GM19239 (cell line): ENCODE measurements around the gene TH.
"Not testable (repeated sequence)": the region's sequence is repeated elsewhere in the genome, so short reads cannot be mapped to it uniquely, and the experiment has no call there.

ENCODE experiments used
- DNase-seq: peaks from one replicate; pipeline ENCODE4 v3.0.0; 2011; ENCODE audit warnings: low spot score; ENCODE audit not compliant: insufficient read length
- FAIRE-seq: peaks from 2 replicates; lab custom pipeline; 2011; peaks lifted over from hg19 to GRCh38; lab: Jason Lieb, UNC

Gene TH

DNA sequence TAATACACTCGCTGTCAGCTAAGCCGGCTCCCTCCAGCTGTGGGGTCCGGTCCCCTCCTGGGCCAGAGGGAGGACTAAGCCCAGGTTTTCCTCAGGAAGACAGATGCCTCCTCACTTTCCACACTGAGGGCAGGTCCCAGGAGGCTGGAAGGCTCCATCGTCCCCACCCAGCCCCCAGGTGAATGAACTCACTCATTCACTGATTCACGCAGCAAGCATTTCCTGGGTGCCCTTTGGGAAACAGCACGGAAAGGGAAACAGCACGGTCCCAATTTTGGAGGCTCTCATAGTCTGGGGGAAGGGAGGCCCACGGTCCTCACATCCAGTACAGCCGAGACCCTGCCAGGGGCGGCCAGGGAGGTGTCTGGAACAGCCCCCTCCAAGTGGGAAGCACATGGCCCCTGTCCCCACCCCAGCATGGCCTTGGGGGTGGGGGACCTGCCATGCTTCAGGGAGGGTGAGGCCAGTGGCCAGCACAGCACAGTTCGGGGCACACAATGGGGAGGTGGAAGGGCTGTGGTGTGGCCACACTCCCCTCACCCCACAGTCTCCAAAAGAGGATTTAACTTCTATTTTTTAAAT is 9.3 kb upstream of the TH start:
- FAIRE-seq: no peak
- DNase-seq: no peak

DNA sequence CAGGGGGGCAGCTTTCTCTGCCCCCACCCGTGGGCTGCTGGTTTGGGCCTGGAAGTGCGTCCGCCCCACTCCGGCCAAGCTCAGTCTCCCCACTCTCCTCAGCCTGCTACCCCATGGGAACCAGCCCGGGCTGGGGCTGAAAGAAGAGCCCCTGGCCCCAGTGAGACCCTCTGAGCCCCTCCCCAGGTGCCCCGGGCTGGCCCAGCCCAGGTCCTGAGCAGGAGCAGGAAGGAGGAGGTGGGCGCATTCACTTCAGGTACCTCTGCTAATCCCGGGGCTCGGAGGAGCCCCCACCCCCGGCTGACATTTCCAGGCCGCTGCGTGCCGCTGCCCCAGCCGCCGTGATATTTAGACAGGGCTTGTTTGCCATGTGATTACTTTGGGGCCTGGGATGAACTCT is 8.7 kb upstream of the TH start:
- DNase-seq: no peak
- no peak for FAIRE-seq

DNA sequence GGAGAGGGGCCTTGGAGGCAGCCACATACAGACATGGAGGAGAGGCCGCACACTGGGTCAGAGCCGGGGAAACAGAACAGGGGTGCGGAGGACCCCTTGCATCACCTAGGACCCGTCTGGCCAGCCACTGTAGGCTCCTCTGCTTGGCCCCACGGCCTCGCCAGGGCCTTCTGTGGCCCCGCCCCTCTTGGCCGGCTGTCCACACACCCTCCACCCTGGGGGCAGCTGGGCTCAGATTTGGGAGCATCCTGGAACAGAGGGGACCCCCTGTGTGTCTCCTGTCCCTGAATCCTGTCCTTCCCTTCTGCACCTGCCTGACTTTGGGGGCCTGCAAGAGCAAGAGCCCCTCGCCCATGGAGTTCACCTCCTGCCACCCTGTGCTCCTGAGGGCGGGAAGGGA is 7.9 kb upstream of the TH start:
- no peak for FAIRE-seq
- DNase-seq: no peak

DNA sequence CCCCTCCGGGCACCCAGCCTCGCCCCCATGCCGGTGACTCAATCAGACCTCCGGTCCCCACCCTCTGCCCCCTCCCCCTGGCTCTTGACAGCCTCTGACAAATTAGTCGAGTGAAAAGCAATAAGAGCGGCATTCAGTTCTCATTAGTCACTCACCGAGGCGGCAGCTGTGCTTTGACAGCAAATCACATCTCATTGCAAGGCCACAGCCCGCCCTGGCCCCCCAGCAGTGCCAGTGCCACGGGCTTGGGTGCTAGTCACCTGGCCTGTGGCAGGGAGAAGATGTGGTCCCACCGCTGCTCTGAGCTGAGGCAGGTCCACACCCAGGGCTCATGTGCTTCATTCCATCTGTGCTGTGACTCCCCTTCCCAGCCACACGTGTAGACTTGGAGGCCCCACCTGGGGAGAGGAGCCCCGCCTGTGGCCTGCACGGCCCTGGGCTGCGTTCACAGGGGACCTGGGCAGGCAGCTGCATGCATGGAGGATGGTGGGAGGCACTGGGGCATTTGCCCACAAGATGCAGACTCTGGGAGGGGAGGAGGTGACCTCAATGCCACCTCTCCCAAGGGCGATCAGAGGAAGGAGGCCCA is 7.4 kb upstream of the TH start:
- DNase-seq: no peak
- FAIRE-seq: no peak

DNA sequence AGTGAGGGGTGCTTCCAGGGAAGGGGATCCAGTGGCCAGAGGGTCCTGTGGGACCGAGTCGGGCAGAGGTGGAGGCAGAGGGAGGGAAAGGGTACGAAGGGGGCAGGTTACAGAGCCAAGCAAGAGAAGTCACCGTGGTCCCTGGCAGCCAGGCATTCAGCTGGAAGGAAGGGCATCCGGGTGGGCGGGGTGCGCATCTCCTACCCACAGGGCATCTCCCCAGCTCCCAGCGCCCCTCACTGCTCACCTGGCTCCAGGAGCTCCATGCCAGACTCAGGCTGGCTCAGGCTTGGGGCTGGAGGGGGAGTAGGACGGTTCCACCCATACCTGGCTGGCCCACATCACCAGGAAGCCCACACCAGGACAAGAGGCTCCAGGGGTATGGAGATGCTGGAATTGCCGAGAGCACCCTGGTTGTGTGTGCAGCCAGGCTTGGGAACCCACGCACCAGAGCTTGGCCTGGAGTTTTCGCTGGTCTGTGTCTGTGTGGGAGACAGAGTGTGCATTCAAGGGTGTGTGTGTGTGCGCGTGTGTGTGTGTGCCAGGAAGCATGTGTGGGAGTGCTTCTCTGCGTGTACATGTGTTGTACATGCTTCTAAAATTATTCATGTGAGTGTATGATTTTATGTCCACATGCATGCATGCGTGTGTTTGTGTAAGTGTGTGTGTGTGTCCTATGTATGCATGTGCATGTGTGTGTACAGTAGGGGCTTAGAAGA is 6.6 kb upstream of the TH start:
- not testable (repeated sequence) for DNase-seq, FAIRE-seq

DNA sequence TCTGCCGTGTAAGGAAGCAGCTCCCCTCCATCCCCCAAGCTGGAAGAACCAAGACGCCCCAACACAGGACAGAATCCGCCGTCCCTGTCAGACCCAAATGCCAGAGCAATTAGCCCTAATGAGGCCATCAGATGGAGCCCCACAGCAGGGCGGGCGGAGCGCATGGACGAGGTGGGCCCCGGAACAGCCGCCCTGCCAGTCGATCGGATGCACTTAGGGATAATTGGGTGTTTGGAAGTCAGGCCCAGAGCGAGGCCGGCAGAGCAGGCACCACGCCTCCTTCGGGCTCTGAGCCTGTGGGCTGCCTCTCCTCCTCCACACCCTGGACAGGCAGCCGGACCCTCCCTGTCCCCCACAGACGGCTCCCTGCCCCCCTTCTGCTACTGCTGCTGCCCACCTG is 5.5 kb upstream of the TH start:
- DNase-seq: no peak
- no peak for FAIRE-seq

DNA sequence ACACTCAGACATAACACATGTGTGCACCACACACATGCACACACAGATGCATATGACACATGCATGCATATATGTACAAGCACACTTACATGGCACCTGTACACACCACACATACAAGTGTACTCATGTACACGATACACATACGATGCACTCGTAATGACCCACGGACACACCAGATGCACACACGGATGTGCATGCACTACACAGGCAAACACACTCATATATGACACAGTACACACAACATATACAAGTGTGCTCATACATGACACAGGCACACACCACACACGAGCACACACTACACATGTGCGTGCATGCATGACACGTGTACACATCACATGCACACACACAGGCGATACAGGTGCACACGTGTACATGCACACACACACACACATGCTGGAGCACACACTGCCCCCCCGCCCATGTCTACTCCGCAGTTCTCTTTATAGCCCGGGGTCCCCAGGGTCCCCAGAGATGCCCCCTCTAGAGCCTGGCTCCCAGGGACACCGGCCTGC is 4.8 kb upstream of the TH start:
- FAIRE-seq (no peak), DNase-seq (no peak)

DNA sequence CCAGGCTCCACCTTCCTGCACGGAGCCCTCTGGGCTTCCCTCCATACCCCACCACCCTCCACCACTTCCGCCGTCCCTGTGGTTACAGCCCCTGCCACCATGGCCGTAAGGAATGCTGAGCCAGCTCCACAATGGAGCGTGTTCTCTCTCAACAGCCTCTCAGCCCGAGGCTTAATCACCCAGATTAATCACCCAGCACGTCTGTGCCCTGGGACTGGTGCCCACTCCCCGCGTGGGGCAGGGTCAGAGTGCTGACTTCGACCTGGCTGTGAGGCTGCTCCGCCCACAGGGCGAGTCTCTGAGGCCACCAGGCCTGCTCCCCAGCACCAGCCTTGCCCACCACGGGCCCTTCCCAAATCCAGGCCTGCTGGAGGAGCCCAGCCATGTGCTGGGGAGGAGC is 4.0 kb upstream of the TH start:
- no peak for FAIRE-seq
- no peak for DNase-seq

DNA sequence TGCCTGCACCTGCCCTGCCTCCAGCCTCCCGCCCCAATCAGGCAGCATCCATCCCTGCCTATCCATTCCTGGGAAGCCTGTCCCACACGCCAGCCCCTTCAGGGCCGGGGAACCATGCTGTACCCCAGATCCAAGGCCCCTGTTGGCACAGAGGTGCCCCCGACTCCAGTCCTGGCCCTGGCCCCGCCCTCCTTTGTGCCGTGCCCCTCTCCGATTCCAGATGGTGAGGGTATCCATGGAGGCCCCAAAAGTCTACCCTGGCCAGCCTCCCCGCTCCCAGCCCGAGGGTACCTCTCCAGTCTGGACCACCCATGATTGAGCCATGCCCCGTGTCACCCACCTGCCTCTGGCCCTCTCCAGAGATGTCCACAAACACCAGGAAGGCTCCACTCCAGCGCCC is 2.7 kb upstream of the TH start:
- FAIRE-seq: no peak
- DNase-seq: no peak

DNA sequence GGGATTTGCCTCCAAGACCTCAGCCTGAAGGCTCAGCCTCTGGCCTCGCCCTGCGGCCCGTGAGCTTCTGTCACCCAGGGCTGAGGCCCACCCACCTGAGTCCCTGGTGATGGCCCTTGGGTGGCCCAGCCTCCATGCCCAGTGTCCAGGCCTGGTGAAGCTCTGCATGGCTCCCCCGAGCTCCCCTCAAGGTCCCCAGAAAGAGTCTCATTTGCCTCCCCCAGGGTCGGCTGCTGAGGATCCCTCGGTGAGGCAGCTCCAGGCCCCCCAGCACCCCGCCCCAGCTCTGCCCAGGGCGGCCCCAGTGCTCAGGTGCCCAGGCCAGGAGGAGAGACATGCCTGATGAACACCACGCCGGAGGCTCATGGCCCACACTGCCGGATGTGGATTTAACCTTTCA is 2.1 kb upstream of the TH start:
- FAIRE-seq (no peak), DNase-seq (no peak)

DNA sequence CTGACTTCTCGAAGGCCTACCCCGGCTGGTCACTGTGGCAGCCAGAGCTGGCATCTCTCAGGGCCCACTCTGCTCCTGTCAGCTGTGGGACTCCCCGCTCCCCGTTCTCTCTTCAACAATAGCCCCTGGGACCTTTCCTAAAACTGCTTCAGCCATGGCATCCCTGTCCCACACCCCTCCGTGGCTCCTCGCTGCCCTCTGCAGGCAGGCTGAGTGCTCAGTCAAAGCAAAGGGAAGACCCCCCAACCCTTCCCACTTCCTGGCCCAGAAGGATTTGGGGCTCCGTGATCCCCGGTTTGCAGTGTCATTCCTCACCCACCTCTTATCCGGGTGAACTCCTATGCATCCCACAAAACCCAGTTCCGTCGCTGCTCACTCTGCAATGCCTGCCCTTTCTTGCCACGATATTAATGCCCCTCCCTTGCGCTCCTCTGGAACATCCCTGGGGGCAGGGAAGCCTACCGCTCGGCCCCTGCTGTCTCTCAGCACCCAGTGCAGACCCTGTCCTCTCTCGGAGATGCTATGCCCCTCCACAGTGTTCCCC is 1.6 kb upstream of the TH start:
- no peak for FAIRE-seq
- no peak for DNase-seq

DNA sequence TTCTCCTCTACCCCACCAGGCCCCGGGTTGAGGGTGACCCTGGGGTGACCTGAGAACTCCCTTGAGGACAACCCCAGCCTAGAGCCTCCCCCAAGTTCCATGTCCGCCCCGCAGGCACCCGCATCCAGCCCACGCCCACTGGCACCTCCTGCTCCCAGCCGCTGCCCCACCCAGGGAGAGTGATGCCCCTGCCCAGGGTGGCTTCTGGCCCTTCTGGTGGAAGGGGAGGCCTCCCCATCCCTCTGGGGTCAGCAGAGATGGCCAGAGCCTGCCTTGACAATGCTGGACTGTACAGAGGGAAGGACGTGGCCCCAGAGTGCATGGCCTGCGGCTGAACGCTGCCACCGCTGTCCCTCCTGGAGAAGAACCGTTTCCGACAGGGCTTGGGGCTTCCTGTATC is 1.1 kb upstream of the TH start:
- FAIRE-seq: no peak
- no peak for DNase-seq

DNA sequence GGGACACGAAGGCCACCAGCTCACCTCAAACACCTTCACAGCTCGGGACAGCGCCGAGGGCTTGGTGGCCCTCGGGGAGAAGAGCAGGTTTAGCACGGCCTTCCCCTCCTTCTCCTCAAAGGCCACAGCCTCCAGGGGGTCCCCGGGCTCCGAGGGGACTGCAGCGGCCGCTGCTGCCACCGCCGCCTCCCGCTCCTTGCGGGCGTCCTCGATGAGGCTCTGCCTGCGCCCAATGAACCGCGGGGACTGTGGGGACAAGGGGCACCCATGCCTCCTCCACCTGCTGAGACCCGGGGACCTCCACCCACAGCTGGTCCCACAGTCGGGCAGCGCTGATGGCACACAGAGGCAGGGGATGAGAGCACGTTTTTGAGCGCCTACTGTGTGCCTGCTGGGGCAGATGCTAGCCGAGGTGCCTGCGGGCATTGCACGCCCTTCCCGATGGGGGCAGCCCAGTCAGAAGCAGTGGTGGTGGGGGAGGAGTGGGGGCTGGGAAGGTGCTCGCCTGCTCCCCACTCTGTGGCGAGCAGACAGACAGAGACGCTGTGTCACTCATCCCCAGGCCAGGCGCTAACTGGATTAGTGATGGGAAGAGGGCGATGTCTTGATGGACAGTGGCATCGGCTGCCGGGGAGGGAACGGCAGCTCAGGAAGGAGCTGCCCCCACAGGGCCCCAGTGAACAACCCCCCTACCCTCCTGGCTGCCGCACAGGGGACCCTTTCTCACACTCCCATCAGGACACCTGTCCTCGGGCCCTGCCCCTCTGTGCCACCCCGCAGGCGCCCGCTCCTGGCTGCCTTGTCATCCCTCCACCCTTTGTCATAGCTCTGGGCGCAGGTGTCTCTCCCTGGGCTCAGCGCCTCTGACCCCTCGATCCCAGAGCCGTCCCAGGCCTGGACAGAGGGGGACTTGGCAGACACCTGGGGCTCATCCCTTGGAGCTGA is 1.7 kb downstream of the TH start:
- DNase-seq (no peak), FAIRE-seq (no peak)

DNA sequence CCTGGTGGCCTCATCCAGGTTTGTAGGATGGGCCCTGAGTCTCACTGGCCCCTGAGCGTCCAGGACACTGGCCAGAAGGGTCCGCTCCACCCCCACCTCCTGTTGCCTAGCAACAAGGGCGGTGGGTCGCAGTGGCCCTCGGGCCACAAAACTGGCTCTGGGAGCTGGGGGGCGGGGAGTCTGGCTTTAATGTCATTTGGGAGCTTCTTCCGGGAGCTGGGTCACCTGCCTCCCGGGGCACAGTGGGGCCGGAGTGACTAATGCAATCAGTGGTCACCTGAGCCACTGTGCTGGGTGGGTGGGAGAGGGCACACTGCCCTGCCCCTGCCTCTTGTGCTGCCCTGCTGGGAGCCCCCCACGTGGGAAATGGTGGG is 2.6 kb downstream of the TH start:
- DNase-seq (no peak), FAIRE-seq (no peak)

DNA sequence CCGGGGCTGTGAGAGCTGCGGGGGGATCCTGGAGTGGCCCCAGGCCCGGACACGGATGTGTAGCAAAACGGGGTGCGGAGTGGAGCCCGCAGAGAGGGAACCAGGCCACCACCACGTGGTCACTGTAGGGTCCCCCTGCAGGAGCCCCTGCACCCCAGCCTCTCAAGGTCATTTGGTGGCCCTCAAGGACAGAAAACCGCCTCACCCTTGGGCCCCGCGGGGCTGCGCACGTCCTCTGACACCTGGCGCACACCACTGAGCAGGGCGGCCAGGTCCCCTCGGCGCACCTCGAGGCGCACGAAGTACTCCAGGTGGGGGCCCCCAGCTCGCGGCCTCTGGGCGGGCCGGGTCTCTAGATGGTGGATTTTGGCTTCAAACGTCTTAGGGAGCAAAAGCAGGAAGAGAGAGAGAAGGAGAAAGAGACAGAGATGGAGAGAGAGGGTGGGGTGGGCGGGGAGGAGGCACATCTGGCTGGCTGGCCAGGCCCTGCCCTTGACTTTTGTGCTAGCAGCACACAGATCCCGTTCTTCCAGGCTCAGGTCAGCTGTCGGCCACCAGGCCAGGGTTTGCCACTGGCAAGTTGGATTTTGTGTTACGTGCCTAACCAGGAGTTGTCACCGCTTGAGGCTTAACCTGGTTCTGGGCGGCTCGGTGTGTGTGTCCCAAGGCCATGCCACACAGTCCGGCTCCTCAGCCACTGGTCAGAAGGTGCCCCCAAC is 3.2 kb downstream of the TH start:
- no peak for FAIRE-seq
- no peak for DNase-seq

DNA sequence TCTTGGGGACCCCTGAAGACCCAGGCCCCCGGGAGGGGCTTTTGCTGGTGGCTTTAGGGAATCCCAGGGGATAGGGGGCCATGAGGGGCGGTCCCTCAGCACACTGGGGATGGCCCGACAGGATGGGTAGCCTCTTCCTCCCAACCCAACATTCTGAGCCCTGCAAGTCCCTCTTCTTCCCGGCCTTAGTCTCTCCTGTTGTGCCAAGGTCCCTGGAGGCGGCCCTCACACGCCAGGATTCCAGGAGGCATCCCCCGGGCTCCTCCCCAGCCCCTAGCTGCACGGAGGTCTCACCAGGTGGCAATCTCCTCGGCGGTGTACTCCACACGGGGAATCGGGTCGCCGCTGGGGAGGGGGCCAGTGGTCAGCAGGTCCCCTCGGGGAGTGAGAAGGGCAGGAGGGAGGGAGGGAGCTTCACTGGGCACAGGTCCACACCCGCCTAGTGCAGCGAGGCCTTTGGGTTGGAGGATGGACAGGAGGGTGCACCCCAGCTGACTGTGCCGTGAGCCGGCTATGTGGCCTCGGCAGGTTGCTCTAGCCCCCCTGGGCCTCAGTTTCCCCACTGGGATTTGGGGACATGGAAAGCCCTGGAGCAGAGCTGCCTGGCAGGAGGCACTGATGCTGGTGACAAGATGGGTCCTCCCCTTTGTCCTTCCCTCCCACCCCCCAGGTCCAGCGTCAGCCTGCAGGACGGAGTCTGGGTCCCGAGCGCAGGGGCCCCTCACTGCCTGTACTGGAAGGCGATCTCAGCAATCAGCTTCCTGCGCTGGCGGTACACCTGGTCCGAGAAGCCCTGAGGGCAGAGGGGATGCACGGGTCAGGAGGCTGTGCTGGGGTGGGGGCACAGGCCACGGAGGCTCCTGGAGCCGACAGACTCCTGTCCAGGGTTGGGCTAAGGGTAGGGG is 4.2 kb downstream of the TH start:
- FAIRE-seq: no peak
- no peak for DNase-seq

DNA sequence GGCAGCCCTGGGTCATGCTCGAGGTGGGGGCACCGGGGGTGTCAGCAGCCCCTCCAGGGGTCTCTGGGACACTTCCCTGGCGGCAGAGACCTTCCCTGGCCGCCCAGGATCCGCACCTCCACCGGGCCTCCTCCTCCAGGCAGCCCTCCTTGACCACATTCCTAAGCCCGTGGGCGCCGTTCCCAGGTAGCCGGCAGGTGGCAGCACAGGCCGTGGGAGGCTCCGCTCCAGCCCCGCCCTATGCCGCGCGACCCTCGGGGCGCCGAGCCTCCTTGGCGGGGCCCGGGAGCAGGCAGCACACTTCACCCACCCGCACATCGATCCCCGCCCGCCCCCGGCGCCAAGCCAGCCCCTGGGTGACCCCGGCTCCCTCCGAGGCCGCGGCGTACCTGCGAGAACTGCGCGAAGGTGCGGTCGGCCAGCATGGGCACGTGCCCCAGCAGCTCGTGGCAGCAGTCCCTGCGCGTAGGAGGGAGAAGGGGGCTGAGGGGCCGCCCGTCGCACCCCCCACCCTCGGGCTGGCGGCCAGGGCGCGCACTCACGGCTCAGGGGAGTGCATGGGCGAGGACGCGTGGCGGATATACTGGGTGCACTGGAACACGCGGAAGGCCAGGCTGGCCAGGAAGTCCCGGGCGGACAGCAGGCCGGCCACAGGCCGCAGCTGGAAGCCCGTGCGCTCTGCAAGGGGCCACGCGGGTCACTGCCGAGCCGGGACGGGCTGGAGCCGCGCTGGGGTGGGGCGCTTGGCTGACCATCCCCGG is 5.3 kb downstream of the TH start:
- DNase-seq (no peak), FAIRE-seq (no peak)

DNA sequence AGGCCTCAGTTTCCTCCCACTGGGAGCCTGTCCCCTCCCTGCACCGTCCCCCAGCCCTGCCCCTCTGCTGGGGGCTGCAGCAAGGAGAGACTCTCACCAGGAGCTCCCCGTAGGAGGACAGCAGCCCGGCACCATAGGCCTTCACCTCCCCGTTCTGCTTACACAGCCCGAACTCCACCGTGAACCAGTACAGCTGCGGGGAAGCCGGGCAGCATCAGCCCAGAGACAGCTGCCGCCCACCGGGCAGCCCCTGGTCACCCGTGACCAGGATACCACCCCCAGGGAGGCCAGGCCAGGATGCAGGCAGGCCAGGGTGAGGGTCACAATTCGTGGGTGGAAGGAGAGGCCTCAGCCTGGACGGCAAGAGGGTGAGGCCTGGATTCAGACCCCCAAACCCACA is 6.0 kb downstream of the TH start:
- DNase-seq: no peak
- no peak for FAIRE-seq
